Retinal pigment epithelial cell (primary cell): ENCODE results near the gene NR1D2.

Experiments
- DNase-seq: peaks from one replicate; pipeline ENCODE4 v3.0.0-alpha.2; 2010; ENCODE audit warnings: low read depth
- H3K4me3 ChIP-seq: 2 replicates; pipeline ENCODE4 v1.5.1; 2011; ENCODE audit warnings: mild to moderate bottlenecking, low read length, control low read depth, moderate library complexity
- TF ChIP-seq, protein P1 (sequence below): conservative IDR thresholded peaks from 2 replicates; pipeline ENCODE4 v1.5.1; 2011; ENCODE audit warnings: low read depth, low read length, control low read depth, inconsistent platforms

The NR1D2 gene

GRCh38 chr3:23991683-23992628, 46.9 kb downstream of the NR1D2 start:
- TF ChIP-seq, protein P1, sequence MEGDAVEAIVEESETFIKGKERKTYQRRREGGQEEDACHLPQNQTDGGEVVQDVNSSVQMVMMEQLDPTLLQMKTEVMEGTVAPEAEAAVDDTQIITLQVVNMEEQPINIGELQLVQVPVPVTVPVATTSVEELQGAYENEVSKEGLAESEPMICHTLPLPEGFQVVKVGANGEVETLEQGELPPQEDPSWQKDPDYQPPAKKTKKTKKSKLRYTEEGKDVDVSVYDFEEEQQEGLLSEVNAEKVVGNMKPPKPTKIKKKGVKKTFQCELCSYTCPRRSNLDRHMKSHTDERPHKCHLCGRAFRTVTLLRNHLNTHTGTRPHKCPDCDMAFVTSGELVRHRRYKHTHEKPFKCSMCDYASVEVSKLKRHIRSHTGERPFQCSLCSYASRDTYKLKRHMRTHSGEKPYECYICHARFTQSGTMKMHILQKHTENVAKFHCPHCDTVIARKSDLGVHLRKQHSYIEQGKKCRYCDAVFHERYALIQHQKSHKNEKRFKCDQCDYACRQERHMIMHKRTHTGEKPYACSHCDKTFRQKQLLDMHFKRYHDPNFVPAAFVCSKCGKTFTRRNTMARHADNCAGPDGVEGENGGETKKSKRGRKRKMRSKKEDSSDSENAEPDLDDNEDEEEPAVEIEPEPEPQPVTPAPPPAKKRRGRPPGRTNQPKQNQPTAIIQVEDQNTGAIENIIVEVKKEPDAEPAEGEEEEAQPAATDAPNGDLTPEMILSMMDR: no peak
- peak; percentile 94 for DNase-seq
- no peak overlapping the region for H3K4me3 ChIP-seq

DNA sequence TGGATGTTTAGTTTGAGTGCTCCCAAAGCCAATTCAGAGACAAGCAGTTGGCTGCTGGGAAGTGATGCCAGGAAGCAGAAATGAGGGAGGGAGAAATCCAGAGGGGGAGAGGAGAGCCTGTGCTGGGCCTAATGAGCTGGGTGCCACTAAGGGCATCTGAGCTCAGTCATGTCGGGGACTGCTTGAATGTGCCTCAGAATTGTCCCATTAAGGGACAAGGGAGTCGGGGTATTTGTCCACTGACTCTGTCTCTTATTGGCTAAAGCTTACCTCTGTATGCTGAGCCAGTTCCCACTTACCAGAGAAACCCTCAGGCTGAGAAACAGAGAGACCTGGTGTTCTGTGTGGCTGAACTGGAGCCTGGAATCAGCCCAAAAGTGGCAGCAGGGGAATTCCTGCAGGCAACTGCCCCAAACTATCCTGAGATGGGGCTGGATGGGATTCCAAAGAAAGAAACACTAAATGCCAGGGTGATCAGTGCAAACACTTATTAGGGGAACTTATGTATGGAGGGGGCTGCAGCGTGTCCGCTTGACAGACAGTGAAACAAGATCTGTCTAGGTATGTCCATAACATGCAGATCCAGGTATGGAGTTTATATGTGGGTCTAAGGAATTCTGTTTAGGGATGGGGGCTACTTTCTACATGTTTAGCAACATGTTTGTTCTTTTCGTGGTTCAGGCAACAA, 48.6 kb downstream of the NR1D2 start:
- TF ChIP-seq, protein P1: no peak
- DNase-seq: no peak
- H3K4me3 ChIP-seq: no peak overlapping the region

DNA sequence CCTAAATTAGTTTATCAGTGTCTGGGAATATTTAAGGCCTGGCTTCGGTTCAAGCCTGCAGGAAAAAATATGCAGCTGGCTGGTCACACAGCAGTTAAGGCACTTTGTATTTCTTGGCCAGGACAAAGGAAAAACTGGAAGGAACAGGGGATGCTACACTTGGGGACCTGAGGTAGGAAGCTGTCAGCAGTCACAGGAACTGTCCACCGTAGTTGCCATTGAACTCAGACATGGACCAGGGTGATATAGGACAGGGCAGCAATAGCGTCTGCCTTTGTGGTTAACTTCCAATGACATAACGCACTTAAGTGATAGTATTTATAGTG, 49.1 kb downstream of the NR1D2 start:
- TF ChIP-seq, protein P1: no peak
- no peak for DNase-seq

DNA sequence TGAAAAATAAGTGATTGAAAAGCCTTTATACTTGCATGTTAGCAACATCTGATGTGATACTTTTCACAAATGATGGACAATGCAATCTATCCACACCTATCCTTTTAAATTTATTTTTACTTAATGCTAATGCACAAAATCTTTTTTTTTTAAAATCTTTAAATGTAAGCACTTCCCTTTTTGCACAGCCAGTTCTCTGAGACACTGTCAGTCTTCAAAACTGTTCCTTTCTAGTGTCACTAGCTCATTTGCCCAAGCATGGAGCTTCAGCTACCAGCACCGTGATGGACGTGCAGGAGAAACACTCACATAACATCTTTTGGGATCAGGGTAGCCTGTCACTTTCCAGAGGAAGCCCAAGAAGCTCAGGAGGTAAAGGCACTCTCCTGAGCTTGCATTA, 50.1 kb downstream of the NR1D2 start:
- TF ChIP-seq, protein P1: no peak
- DNase-seq: no peak
- H3K4me3 ChIP-seq: no peak overlapping the region

More for the DNA sequence above, 49.1 kb downstream of the NR1D2 start:
- H3K4me3 ChIP-seq: no peak overlapping the region

DNA sequence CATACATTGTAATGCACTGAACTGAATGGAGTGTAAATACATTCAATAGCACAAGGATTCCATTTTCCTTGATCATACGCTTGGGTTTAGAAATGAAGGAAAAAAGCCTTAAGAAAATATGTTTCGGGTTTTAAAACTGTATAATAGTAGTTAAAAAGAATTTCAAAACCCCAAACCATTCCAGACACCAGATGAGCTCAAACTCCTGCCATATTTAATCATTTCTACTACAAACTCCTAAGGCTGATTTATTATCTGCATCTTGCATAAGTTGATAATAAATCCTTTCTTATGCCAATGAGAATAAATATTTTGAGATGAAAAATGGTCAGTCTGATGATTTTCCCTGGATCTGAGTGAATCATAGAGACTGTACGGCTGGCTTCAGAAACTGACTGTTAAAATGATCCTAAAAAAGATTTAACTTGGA, 51.0 kb downstream of the NR1D2 start:
- no peak overlapping the region for H3K4me3 ChIP-seq
- DNase-seq: no peak
- TF ChIP-seq, protein P1: no peak

DNA sequence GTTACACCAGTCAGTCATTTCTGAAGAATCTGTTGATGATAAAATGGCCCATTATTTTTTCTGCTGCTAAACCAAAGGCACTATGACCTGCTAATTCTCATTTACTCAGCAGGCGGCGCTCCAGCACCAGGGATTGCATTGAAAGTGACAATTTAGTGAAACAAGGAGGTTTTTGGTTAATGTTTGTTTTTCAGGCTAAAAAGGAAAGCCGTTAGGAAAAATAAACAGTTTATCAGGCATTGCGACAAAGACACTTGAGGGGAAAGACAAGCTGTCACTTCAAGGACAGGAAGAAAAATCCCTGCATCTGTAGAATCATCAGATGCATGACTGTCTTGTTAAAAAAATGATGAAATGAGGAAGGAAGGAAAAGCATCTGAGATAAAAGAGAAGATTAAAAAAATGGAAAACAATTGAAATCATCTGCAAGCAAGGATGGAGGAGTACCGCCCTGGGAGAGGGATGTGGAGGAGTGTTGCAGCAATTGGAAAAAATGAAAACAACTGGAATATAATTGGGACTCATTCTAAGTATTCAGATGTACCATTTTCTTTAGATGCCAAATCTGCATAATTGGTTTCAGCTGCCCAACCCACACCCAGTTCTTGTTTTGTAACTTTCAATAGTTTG, 54.0 kb downstream of the NR1D2 start:
- TF ChIP-seq, protein P1: peak; percentile 92
- no peak overlapping the region for H3K4me3 ChIP-seq
- DNase-seq: no peak
